H4 (cell line): Measurements from ENCODE around the gene CEP68. TPM values are rescaled to one million over a fixed set of nuclear protein-coding genes. Genes with fewer than 3 reads are reported as not detected.
"Not testable (repeated sequence)": the region's sequence is repeated elsewhere in the genome, so short reads cannot be mapped to it uniquely, and the experiment has no call there.

Experiments used
- DNase-seq: peaks from one replicate; pipeline ENCODE4 v3.0.0-alpha.2; 2015; ENCODE audit warnings: low spot score
- total RNA-seq: library from RNA; depleted of rRNA; stranded (reverse); fragments of >200 nt; shearing (Covaris generic); gene quantifications from 2 replicates; pipeline ENCODE4 v1.2.3, GENCODE V29; 2014

Gene CEP68
- total RNA-seq, 1 experiment from 2014 or later = 5.4 TPM

- DNase-seq = no peak
These were observed 25.5 kb upstream of the CEP68 start for GRCh38 chr2:65030476-65031332.

GRCh38 chr2:65031341-65032018 lies 24.7 kb upstream of the CEP68 start:
- DNase-seq = no peak

GRCh38 chr2:65032019-65032975 lies 23.9 kb upstream of the CEP68 start:
- DNase-seq = no peak

GRCh38 chr2:65033178-65033577 lies 23.0 kb upstream of the CEP68 start:
- no peak for DNase-seq

- not testable (repeated sequence) for DNase-seq
These were observed 22.5 kb upstream of the CEP68 start for GRCh38 chr2:65033667-65034066.

- DNase-seq = no peak
These were observed 20.8 kb upstream of the CEP68 start for GRCh38 chr2:65035351-65035943.

- no peak for DNase-seq
These were observed 19.0 kb upstream of the CEP68 start for GRCh38 chr2:65037178-65037577.

GRCh38 chr2:65039640-65040039 lies 16.6 kb upstream of the CEP68 start:
- no peak for DNase-seq

GRCh38 chr2:65040400-65041261 lies 15.6 kb upstream of the CEP68 start:
- peak; percentile 76 for DNase-seq

GRCh38 chr2:65043001-65043400 lies 13.2 kb upstream of the CEP68 start:
- no peak for DNase-seq

GRCh38 chr2:65044097-65044735 lies 12.0 kb upstream of the CEP68 start:
- no peak for DNase-seq

GRCh38 chr2:65045651-65046050 lies 10.6 kb upstream of the CEP68 start:
- DNase-seq = peak; percentile 32

GRCh38 chr2:65046633-65047407 lies 9.4 kb upstream of the CEP68 start:
- DNase-seq = no peak

GRCh38 chr2:65049010-65049639 lies 7.1 kb upstream of the CEP68 start:
- DNase-seq = no peak

- no peak for DNase-seq
These were observed 5.3 kb upstream of the CEP68 start for GRCh38 chr2:65050931-65051330.

GRCh38 chr2:65053199-65053598 lies 3.0 kb upstream of the CEP68 start:
- no peak for DNase-seq

GRCh38 chr2:65054749-65055421 lies 1.3 kb upstream of the CEP68 start:
- DNase-seq = no peak
